Inferior parietal cortex (tissue), 1 donor: Measurements from ENCODE around the gene VOPP1.
"Not testable (repeated sequence)": the region's sequence is repeated elsewhere in the genome, so short reads cannot be mapped to it uniquely, and the experiment has no call there.

ENCODE experiments used
- DNase-seq: peaks from one replicate; pipeline ENCODE4 v3.0.0-alpha.2; 2016; ENCODE audit errors: extremely low spot score

The VOPP1 gene

GRCh38 chr7:55510206-55510605 is 62.1 kb downstream of the VOPP1 start:
- not testable (repeated sequence) for DNase-seq

- DNase-seq = no peak
Observed at GRCh38 chr7:55509322-55509721, 63.0 kb downstream of the VOPP1 start.

- no peak for DNase-seq
Observed at GRCh38 chr7:55508221-55509011, 63.9 kb downstream of the VOPP1 start.

DNA sequence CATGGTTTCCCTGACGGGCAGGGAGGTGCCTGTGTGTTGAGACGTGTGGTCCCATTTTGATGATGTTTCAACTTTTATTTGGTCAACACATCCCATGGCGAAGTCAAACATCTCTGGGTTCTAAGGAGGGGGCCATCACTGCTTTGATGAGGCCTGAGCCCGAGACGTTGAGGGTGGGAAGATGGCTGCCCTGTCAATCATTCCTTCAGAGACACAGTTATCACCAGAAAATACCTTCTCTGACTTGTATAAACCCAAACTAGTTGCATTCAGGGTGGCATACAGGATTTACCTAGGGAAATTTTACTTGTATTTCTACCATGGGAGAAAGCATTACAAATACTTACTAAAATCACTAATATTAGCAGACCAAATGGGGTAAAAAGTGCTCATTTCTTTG is 64.6 kb downstream of the VOPP1 start:
- no peak for DNase-seq

DNA sequence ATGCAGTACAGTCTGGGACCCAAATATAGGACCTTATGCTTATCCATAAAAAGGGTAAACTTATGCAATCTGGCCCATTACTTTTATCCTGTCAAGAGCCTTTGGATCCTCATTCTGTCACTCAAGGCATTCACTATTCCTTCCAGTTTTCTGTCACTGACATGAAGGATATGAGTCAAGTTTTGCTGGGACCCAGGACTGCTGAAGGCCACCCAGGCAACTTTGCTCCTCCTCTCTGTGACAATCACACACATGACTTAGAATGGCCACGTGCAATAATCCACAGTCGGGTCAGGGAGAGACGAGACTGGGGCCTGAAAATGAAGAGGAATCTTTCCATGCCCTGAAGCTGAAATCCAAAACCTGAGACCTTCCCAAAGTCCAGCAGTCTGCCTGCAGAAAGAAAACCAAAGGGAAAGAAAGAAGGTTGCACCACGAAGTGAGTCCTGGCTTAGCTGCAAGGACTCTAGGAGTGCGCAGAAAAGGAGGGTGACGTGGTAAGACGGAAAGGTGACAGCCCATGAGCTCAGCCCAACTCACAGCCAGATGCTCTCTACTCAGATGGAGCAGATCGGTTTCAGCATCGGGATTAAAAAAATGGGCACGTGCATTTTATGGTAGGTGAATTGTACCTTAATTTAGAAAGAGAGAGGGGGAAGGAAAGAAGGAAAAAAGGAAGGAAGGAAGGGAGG is 67.2 kb downstream of the VOPP1 start:
- DNase-seq = no peak

GRCh38 chr7:55504093-55504859 is 68.0 kb downstream of the VOPP1 start:
- DNase-seq = no peak

DNA sequence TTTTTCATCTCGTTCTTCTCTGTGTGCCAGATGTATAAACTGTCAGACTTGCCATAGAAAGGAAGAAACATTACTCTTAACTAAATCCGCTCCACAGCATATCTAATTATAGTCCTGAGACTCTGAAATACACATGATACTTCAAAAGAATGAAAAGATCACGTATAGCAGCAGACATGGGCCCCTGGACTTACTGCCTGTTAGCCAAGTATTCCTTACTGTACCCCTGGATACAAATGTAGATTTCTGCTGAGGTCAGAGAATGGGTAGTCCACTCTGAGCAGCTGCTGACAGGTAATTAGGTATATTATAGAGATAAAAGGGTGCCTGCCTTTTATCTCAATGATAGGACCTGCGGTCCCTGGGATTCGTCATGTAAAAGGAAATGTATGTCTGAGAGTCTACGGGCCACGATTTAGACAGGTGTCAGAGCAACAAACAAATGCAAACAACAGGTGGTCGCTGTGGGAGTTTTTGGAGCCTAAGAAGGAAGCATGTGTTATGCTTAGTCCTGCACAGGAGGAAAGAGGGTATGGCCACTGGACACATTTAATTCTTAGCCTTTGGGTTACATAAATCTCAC is 69.4 kb downstream of the VOPP1 start:
- no peak for DNase-seq

DNA sequence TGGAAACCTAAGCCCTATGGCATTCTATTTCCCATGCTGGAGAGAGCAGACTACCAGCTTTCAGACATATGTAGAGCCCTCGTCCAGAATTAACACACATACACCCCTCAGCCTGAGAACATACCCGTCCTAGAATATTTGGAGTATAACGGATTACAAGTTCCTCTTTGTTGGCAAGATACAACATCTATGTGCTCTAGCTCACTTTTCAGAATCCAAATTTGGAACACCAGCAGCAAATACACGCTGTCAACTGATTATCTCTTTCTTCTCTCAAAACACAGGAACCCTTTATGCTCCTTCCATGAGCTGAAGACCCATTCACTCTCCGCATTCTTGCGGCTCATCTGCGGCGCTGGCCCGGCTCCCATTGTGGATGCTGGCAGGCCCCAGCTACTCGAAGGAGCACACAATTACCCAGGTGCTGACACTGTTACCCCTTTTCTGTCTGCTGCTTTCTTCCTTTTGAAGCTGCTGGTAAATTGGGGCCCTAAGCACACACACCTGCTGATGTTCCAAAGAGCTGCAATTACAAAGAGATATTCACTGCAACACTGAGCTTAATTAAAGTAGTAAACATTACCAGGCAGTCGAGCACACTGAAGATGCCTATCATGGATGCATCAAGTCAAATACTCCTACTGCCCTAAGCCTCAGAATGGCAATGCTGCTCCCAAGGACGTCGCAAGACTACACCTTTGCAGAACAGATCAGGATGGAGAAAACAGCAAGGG is 70.0 kb downstream of the VOPP1 start:
- DNase-seq = peak; percentile 32

- DNase-seq = no peak
Observed at GRCh38 chr7:55501611-55502010, 70.7 kb downstream of the VOPP1 start.

DNA sequence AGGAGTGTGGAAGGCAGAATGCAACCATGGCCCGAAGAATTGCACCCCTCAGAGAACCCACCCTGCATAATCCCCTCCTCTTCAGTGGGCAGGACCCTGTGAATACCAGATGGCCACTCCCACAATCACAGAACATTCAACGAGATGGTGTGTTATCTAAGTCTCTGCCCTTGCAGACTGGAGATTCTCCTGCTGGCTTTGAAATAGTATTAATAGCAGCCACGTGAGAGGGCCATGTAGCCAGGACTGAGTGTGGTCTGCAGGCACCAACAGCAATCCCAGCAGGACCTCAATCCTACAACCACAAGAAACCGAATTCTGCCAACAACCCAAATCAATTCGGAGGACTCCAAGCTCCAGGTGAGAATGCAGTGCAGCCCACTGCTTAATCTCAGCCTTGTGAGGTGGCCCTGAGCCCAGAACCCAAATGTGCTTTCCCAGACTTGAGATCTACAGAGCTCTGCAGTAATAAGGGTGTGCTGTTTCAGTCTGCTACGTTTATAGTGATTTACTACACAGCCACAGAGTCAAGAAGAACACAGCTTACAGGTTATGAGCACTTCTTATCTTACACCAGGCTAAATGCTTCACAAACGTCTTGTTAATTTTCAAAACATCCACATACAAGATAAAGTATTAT is 72.1 kb downstream of the VOPP1 start:
- no peak for DNase-seq

DNA sequence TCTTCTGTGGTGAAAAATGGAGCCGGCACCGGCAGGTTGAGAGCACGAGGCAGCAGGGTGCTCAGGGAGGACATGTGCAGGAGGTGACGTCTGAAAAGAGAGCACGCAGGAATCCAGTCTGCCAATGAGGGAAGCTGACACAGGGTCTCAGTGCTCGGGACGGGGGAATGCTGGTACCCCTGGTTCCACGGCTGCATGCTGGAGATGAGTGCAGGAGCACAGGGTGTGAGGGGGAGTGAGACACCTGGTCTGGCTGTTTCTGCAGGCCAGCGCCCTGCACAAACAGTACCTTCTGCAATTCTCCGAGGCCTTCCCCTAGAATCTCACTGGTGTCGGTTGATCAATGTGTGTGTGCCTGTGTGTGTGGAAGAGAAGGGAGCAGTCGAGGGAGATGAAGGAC is 72.7 kb downstream of the VOPP1 start:
- DNase-seq = no peak

GRCh38 chr7:55498770-55499169 is 73.5 kb downstream of the VOPP1 start:
- DNase-seq = no peak

DNA sequence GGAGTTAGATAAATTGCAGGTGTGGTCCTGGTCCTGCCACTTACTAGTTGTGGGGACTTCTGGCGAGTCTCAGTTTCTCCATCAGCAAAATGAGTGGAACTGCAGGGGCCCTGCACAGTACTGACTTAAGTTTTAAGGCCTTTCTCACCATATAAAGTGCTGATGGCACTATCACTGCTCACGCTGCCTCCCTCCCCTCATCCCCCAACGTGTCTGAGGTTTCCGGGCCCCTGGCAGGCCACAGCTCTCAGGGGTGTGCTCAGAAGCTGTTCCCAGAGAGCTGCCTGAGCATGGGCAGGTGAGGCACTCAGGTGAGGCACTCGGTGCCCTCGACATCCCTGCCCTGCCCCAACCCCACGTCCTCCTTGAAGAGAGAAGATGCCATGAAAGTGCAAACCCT is 74.2 kb downstream of the VOPP1 start:
- no peak for DNase-seq

- no peak for DNase-seq
Observed at GRCh38 chr7:55497521-55497920, 74.8 kb downstream of the VOPP1 start.

DNA sequence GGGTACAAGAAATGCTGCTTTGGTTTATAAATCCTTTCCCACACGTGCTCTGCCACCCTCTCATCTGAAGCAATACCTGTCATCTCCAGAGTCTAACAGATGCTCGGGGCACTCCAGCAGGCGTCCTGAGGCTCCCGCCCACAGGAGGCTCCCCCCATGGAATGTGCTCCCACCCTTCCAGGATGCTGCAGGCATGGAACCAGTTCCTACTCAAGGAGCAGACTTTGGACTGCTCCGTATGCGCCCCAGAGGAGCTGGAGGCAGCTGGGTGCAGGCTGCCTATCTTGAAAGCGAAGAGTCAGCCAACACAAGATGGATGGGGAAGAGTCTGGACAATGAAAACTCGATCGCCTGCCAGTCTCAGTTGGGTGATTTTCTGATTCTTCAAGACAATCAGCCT is 75.4 kb downstream of the VOPP1 start:
- no peak for DNase-seq

DNA sequence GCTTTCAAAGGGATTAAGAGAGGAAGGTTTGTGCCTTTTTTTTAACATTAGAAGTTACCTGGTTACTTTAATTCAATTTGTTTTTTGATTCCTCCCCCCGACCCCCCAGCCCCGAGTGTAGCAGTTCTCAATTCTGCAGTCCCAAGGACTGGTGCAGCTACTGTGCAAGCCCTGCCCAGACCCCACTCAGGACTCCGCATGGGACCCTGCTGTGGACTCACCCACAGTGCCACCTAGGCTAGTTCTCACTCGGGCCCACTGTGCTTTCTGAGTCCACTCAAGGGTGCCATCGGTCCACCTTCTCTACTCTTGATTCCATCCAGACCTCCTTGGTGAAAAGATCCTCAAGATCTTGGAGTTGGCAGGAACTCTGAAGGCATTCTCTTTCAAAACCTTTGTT is 77.4 kb downstream of the VOPP1 start:
- DNase-seq = no peak

DNA sequence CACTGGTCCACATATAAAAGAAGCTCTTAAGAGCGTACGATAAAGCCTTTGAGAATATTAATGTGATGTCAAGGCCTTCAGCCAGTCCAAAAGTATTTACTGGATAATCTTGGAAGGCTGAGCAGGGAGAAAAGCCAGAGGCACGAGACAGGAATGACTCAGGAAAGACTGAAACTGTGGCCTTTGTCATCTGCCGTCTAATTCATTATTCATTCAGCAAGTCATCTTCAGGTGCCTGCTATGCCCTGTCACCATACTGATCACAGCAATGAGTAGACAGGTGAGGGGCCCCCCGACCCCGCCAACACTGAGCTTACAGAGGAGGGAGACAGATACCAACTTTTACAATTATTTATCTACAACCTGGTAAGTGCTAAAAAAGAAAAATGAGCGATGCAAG is 78.9 kb downstream of the VOPP1 start:
- no peak for DNase-seq

DNA sequence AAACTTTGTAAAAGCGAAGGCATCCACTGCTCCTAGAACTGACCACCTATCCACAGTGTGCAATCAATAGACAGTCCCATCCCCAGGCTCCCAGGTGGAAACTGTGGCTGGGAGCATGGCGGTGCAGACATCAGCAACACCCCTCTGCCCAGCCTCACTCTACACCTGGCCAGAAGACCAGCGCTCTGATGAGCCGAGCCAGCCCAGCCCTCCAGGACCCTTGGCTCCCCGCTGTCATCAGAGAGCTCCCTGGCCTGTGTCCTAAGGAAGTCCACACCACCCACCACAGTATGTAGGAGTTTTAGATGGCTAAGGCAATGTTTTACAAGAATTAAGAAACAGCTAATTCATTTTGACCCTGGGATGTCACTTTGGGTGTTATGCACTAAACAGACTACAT is 81.0 kb downstream of the VOPP1 start:
- no peak for DNase-seq

DNA sequence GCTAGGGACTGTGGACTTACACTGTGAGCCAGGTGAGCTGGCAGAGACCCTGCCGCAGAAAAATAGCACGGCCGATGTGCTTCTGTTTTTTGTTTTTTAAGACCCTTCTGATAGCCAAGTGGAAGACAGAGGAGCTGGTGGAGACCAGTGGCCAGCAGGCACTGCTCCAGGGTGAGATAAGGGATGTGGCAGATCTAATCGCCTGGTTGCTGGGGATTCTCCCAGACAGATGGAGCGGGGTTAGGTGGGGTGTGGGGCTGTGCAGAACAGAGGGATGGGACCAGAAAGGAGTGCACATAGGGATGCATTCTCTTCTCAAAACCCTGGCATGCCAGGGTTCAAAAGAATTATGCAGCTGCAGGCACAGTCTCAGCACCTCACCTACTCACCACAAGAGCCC is 82.2 kb downstream of the VOPP1 start:
- no peak for DNase-seq

DNA sequence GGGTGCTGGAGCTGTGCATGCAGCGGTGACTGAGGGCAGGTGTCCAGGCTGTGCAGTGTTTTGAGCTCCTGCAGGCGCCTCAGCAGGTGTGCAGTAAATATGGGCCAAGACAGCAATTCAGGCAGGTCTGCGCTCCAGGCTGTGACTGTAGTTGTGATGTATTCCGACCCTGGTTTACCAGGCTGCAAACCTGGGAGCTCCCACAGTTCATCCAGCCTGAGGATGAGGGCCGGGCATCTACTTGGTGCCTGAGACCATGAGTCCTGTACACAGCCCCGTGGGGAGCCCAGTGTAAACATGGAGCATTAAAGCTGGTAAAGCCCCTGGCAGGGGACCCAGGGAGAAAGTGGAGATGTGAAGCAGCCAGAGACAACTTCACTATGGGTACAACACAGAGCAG is 82.8 kb downstream of the VOPP1 start:
- DNase-seq = no peak

DNA sequence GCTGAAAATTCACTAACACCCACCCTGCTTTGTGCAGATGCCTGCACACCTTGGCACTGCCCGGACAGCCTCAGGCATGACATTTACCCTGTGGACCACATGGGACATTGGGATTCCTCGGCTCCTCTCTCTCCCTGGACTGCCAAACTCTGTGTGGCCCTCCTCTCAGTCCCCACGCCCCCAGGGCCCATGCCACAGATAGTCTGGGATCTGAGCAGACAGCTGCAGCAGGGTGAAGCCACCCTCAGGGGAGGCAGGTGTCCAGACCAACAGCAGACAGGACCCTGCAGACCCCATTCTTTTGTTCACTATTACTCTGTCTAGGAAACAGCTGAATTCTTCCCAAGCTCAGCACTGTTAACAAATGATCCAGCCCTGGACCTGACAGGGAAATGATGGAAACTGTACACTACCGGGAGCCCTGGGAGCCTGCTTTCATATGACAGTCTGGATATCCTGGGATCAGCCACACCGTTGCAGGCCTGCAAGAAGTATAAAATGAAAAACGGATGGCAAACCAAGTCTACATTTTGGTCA is 83.4 kb downstream of the VOPP1 start:
- DNase-seq = no peak
